HFFc6 (cell line): ENCODE data around the gene FPR1. TPM values are rescaled to one million over a fixed set of nuclear protein-coding genes. Genes with fewer than 3 reads are reported as not detected.

Experiments
- DNase-seq: peaks from one replicate; pipeline ENCODE4 v3.0.0-alpha.2; 2018
- H3K27ac Mint-ChIP-seq: 2 replicates; pipeline ENCODE4 v1.8.0; 2020; ENCODE audit warnings: mild to moderate bottlenecking, mixed read lengths
- H3K27me3 Mint-ChIP-seq: 2 replicates; pipeline ENCODE4 v1.8.0; 2021; ENCODE audit warnings: mild to moderate bottlenecking, moderate library complexity, mixed read lengths; ENCODE audit not compliant: insufficient read depth
- H3K36me3 Mint-ChIP-seq: 2 replicates; pipeline ENCODE4 v1.8.0; 2021; ENCODE audit warnings: low read depth, mixed read lengths
- H3K4me1 Mint-ChIP-seq: 2 replicates; pipeline ENCODE4 v1.8.0; 2020; ENCODE audit warnings: low read depth, mixed read lengths
- H3K4me3 Mint-ChIP-seq: 2 replicates; pipeline ENCODE4 v1.8.0; 2020; ENCODE audit warnings: mild to moderate bottlenecking, moderate library complexity, mixed read lengths
- H3K9me3 Mint-ChIP-seq: 2 replicates; pipeline ENCODE4 v1.8.0; 2020; ENCODE audit warnings: mild to moderate bottlenecking, mixed read lengths
- total RNA-seq, 6 experiments: library from RNA; stranded (reverse); fragmentation: NEBNext Ultra II Directional; extraction: Animal tissue kit (Norgen Biotek cat#: 25700); gene quantifications; 2 replicates in 1 of 6; 3 replicates in 5 of 6; pipeline ENCODE4 v1.2.3, GENCODE V29; 2021
- TF ChIP-seq, protein P1 (sequence below): fragments of 200-600 bp; sonication (generic); IDR thresholded peaks from 2 replicates; pipeline ENCODE4 v1.5.0; 2021; ENCODE audit warnings: antibody characterized with exemption, mild to moderate bottlenecking

FPR1 gene
- total RNA-seq, 6 experiments from 2014 or later = 0.26 to 0.53 (median 0.34) TPM; not detected in 1

- no peaks in the 10 kb centered on the region for H3K36me3 Mint-ChIP-seq
- H3K9me3 Mint-ChIP-seq = peaks cover 12% of the 10 kb centered on the region; the same call in 1 of the 2 replicates
- DNase-seq = peak; percentile 38
Measured at GRCh38 chr19:51789061-51789795, 37.5 kb upstream of the FPR1 start.

DNA sequence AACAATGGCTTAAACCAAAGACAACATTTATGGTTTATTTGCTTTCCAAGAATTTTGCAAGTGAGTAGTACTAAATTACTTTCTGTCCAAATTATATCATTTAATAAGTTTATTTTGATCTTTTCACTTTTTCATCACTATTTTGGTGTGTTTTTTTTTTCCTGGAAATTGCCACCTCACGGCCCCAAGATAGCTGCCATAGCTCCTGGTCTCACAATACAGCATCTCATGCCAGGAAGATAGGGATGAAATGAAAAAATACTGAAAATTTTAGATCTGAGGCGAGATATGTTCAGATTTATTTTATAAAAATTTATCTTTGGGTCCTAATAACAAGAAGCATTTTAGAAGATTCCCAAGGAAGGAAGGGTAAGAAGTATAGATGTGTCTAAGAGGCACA, 36.4 kb upstream of the FPR1 start:
- peaks cover 6% of the 10 kb centered on the region; the same call in 1 of the 2 replicates for H3K9me3 Mint-ChIP-seq
- H3K27me3 Mint-ChIP-seq = no peaks in the 10 kb centered on the region; the same call in 1 of the 2 replicates
- H3K36me3 Mint-ChIP-seq = no peaks in the 10 kb centered on the region
- TF ChIP-seq, protein P1, sequence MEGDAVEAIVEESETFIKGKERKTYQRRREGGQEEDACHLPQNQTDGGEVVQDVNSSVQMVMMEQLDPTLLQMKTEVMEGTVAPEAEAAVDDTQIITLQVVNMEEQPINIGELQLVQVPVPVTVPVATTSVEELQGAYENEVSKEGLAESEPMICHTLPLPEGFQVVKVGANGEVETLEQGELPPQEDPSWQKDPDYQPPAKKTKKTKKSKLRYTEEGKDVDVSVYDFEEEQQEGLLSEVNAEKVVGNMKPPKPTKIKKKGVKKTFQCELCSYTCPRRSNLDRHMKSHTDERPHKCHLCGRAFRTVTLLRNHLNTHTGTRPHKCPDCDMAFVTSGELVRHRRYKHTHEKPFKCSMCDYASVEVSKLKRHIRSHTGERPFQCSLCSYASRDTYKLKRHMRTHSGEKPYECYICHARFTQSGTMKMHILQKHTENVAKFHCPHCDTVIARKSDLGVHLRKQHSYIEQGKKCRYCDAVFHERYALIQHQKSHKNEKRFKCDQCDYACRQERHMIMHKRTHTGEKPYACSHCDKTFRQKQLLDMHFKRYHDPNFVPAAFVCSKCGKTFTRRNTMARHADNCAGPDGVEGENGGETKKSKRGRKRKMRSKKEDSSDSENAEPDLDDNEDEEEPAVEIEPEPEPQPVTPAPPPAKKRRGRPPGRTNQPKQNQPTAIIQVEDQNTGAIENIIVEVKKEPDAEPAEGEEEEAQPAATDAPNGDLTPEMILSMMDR = no peak
- H3K27ac Mint-ChIP-seq = no peak overlapping the region
- H3K4me1 Mint-ChIP-seq = peaks cover 33% of the 10 kb centered on the region
- no peak for DNase-seq
- H3K4me3 Mint-ChIP-seq = no peak overlapping the region

More at GRCh38 chr19:51789061-51789795, 37.5 kb upstream of the FPR1 start:
- no peaks in the 10 kb centered on the region; the same call in 1 of the 2 replicates for H3K27me3 Mint-ChIP-seq
- no peak overlapping the region; the same call in 1 of the 2 replicates for H3K4me3 Mint-ChIP-seq
- H3K27ac Mint-ChIP-seq = no peak overlapping the region
- peaks cover 33% of the 10 kb centered on the region for H3K4me1 Mint-ChIP-seq
- TF ChIP-seq, protein P1 = no peak

DNA sequence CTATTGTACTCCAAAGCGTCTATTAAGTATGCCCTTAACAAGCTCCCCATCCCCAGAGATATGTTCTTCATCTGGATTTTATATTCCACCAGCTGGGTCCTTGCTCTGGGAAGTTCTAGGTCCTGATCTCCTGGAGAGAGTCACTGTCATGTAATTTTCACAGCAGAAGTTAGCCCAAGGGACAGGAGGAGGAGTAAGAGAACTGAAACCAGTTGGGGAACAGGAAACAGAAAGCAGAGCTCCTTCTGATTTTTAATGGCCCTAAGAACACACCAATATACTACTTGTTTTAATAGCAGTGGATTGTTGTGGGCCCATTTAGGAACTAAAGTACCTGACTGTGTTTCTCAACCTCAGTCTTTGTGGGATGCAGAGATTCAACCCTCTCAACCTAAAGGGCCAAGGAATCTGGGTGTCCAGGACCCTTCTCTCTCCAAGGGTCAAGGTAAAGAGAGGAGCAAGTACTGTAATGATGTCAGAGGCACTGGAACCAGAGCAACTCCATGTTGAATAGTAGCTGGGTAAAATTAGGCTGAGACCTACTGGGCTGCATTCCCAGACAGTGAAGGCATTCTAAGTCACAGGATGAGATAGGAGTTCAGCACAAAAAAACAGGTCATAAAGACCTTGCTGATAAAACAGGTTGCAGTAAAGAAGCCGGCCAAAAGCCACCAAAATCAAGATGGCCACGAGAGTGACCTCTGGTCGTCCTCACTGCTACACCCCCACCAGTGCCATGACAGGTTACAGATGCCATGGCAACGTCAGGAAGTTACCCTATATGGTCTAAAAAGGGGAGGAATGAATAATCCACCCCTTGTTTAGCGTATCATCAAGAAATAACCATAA, 35.2 kb upstream of the FPR1 start:
- Mint-ChIP-seq H3K36me3 (no peaks in the 10 kb centered on the region), H3K4me3 (no peak overlapping the region), H3K4me1 (peaks cover 29% of the 10 kb centered on the region), H3K9me3 (peaks cover 3% of the 10 kb centered on the region; the same call in 1 of the 2 replicates), H3K27ac (no peak overlapping the region), H3K27me3 (no peaks in the 10 kb centered on the region; the same call in 1 of the 2 replicates)
- TF ChIP-seq, protein P1 = no peak
- no peak for DNase-seq

DNA sequence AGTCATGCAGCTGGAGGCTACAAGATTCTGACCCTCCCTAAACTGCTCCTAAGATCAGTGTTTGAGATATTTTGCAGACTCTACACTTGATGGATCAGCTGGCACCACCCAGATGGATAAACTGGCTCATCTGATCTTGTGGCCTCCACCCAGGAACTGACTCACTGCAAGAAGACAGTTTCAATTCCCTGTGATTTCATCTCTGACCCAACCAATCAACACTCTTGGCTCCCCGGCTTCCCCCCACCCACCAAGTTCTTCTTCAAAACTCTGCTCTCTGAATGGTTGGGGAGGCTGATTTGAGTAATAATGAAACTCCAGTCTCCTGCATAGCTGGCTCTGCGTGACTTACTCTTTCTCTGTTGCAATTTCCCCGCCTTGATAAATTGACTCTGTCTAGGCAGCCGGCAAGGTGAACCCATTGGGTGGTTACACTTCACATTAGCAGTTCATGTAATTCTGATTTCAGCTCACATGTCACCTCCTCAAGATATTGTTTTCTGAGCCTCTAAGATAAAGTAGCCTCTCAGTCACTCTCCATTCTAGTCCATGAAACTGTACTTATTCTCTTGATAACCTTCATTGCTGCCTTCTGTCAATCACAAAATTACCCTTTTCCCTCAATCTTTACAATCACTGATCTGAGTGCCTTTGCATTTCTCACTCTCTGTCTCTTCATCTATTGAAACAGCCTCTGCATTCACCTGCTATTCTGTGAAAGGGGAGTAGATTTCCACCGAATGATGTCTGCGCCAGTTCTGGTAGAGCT, 33.4 kb upstream of the FPR1 start:
- Mint-ChIP-seq H3K27ac (no peak overlapping the region), H3K9me3 (0 out of 2 replicates have a peak, but pooled peaks cover 3% of the 10 kb centered on the region), H3K4me3 (no peak overlapping the region), H3K36me3 (no peaks in the 10 kb centered on the region), H3K4me1 (peaks cover 22% of the 10 kb centered on the region), H3K27me3 (peaks cover 7% of the 10 kb centered on the region)
- peak; percentile 80 for DNase-seq
- TF ChIP-seq, protein P1 = no peak

DNA sequence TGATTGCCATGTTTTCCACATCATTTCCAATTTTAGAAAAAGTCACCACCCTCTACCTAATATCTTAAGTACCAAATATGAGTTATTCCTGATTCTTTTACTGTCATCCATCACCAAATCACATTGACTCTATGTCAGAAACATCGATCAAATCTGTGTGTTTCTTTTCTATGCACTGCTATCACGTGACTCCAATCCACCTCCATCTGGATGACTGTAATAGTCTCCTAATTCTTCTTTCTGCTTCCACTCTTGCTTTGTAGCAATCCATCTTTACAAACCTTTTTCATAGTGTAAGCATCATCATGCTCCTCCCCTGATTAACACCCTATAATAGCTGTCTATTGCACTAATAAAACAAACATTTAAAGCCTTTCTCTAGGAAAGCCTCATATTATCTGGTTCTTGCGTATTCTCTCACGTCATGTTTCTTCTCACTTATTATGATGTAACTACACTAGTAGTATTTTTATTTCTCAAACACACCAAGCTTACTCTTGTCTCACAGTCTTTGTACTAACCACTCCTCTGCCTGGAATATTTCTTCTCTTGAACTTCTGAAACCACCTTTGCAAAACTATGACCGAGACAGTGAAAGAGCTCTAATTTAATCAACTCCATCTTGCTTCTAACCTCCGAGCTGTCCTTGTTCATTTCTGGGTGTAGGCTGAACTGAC, 32.6 kb upstream of the FPR1 start:
- no peak for DNase-seq
- H3K36me3 Mint-ChIP-seq = no peaks in the 10 kb centered on the region
- 0 out of 2 replicates have a peak, but pooled peaks cover 3% of the 10 kb centered on the region for H3K9me3 Mint-ChIP-seq
- TF ChIP-seq, protein P1 = no peak
- H3K27ac Mint-ChIP-seq = no peak overlapping the region
- H3K27me3 Mint-ChIP-seq = peaks cover 7% of the 10 kb centered on the region
- H3K4me1 Mint-ChIP-seq = peaks cover 21% of the 10 kb centered on the region
- H3K4me3 Mint-ChIP-seq = no peak overlapping the region
